Measurements from ENCODE around the gene NRXN2. TPM values are rescaled to one million over a fixed set of nuclear protein-coding genes. Genes with fewer than 3 reads are reported as not detected.

The NRXN2 gene
- polyA plus RNA-seq, 1 experiment: not detected

DNA sequence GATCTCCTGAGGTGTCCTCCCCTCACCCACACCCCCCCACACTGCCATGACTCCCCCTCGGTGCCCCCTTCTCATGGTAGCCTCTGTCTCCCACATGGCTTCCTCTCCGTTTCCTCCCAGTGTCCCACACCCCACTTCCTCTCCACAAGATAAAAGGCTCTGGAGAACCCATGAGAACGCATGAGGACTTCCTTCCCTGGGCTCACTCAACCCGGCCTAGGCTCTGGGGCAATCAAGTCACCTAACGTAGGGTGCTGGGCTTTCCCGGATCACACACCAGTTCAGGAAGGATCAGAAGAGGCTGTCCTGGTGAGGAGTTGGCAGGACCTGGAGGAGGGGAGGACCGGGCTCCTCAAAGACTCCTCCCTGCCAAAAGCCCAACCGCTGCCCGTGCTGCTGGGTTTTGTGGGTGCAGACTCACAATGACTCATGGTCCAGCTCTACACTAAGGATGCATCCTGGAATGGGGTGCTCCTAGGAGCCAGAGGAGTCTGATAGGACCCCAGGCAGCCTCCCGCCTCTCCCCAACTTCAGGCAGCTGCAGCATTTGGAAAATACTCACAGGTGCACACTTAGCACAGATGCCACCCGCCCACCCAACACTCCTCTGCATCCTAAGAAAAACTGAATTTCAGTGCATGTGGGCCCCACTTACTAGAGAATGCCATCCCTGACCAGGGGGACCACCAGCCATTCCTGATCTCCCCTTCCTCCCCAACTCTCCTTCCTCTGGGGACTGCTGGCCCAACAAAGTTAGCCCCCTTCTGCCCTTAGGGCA lies 110.9 kb downstream of the NRXN2 start:
- no peaks in the 10 kb centered on the region; the same call in 1 of the 2 replicates for H3K9me3 ChIP-seq (ENCODE audit: control insufficient read depth, insufficient read depth, low read length)
- ChIA-PET CTCF (interaction anchor here (0.8 kb wide), 1 partner anchor 77 kb away, joined by 3 read pairs; no protein-coding TSS in a partner anchor), POLR2A (no interaction called here)
- no peak for DNase-seq (ENCODE audit: low read depth, low spot score)
- peaks cover 26% of the 10 kb centered on the region for H3K27me3 ChIP-seq (ENCODE audit: control insufficient read depth, insufficient read depth, low read length)
- H3K4me3 ChIP-seq (ENCODE audit: low read depth, low read length): no peak overlapping the region
- H3K27ac ChIP-seq (ENCODE audit: low read depth, low read length): no peak overlapping the region
- TF ChIP-seq CTCF (IDR thresholded peaks at IDR 0.05; ENCODE audit: low read depth, low read length): no peak

DNA sequence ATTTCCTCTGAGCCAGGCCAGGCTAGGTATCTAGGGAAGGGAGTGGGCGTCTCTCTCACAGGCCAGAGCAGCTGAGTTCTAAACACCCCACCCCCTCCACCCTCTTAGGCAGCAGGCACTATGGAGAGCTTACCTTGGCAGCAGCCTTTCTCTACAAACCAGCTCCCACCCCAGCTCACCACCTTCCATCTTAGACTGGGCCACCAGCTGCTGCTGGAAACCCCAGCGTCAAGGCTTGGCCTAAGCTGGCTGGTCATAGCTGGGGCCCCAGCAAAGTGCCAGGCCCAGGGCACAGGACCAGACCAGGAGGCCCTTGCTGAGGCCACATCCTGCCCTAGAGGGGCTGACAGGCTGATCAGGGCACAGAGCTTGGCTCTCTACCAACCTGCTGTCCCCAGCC lies 111.8 kb downstream of the NRXN2 start:
- no peaks in the 10 kb centered on the region; the same call in 1 of the 2 replicates for H3K9me3 ChIP-seq (ENCODE audit: control insufficient read depth, insufficient read depth, low read length)
- H3K27me3 ChIP-seq (ENCODE audit: control insufficient read depth, insufficient read depth, low read length): peaks cover 28% of the 10 kb centered on the region
- H3K27ac ChIP-seq (ENCODE audit: low read depth, low read length): no peak overlapping the region
- TF ChIP-seq CTCF (IDR thresholded peaks at IDR 0.05; ENCODE audit: low read depth, low read length): no peak
- ChIA-PET POLR2A (no interaction called here), CTCF (interaction anchor here (0.8 kb wide), 1 partner anchor 78 kb away, joined by 3 read pairs; no protein-coding TSS in a partner anchor)
- DNase-seq (ENCODE audit: low read depth, low spot score): no peak
- no peak overlapping the region for H3K4me3 ChIP-seq (ENCODE audit: low read depth, low read length)

DNA sequence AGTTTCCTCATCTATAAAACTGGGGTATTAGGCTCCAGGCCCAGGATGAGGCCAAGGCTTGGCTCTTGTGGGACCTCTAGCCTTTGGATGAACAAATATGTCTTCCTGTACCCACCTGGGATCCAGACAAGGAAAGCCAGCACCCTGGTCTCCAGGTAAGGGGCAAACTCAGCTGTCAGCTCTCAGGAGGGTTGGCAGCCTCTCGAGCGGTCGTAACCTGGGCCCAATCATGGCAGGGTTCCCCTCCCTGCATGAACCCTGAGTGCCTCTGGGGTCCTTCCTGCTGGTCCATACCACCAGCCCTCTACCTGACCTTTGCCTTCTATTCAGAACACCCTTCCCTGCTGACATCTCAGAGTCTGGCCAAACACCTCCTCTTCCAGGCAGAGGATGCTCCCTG lies 112.4 kb downstream of the NRXN2 start:
- no peak overlapping the region for H3K27ac ChIP-seq (ENCODE audit: low read depth, low read length)
- no peak for TF ChIP-seq CTCF (IDR thresholded peaks at IDR 0.05; ENCODE audit: low read depth, low read length)
- H3K27me3 ChIP-seq (ENCODE audit: control insufficient read depth, insufficient read depth, low read length): peaks cover 34% of the 10 kb centered on the region
- ChIA-PET CTCF (no interaction called here), POLR2A (no interaction called here)
- no peaks in the 10 kb centered on the region; the same call in 1 of the 2 replicates for H3K9me3 ChIP-seq (ENCODE audit: control insufficient read depth, insufficient read depth, low read length)
- DNase-seq (ENCODE audit: low read depth, low spot score): no peak
- H3K4me3 ChIP-seq (ENCODE audit: low read depth, low read length): no peak overlapping the region

- no peaks in the 10 kb centered on the region; the same call in 1 of the 2 replicates for H3K9me3 ChIP-seq (ENCODE audit: control insufficient read depth, insufficient read depth, low read length)
- no peak for DNase-seq (ENCODE audit: low read depth, low spot score)
- ChIA-PET POLR2A (interaction anchor here (0.6 kb wide), 2 partner anchors 77 to 131 kb away, joined by 3 to 5 read pairs; no protein-coding TSS in a partner anchor), CTCF (interaction anchor here (1.1 kb wide), 1 partner anchor 79 kb away, joined by 4 read pairs; no protein-coding TSS in a partner anchor)
- no peak overlapping the region for H3K27ac ChIP-seq (ENCODE audit: low read depth, low read length)
- peaks cover 41% of the 10 kb centered on the region for H3K27me3 ChIP-seq (ENCODE audit: control insufficient read depth, insufficient read depth, low read length)
- no peak for TF ChIP-seq CTCF (IDR thresholded peaks at IDR 0.05; ENCODE audit: low read depth, low read length)
- H3K4me3 ChIP-seq (ENCODE audit: low read depth, low read length): no peak overlapping the region
These were observed 113.5 kb downstream of the NRXN2 start for GRCh38 chr11:64609436-64610047.

DNA sequence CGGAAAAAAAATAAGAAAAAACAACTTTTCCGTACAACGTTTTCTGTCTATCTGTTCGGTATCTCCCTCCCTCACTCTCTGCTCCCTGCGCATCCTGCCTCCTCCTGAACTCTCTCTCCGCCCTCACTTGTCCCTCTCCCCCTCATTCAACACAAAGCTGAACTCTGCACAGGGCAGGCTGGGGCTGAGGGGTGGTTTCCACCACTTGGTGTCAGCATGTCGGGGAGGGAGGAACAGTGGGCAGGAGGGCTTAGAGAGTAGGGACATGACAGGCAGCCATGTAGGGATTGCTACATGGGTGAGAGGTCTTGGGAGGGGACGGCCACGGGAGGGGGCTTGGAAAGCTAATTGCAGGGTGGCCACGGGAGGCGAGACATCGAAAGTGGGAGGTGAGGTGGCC lies 114.4 kb downstream of the NRXN2 start:
- ChIA-PET CTCF (no interaction called here), POLR2A (no interaction called here)
- TF ChIP-seq CTCF (IDR thresholded peaks at IDR 0.05; ENCODE audit: low read depth, low read length): no peak
- H3K27ac ChIP-seq (ENCODE audit: low read depth, low read length): no peak overlapping the region
- H3K27me3 ChIP-seq (ENCODE audit: control insufficient read depth, insufficient read depth, low read length): peaks cover 43% of the 10 kb centered on the region
- no peak overlapping the region for H3K4me3 ChIP-seq (ENCODE audit: low read depth, low read length)
- H3K9me3 ChIP-seq (ENCODE audit: control insufficient read depth, insufficient read depth, low read length): no peaks in the 10 kb centered on the region; the same call in 1 of the 2 replicates
- DNase-seq (ENCODE audit: low read depth, low spot score): no peak
